NCI-H2107 (cell line): Measurements from ENCODE around the gene RHBDL3.

Source experiments
- DNase-seq: peaks from one replicate; lab custom pipeline; 2025; lab: John Stamatoyannopoulos, UW

The RHBDL3 gene

GRCh38 chr17:32357615-32358014 lies 92.0 kb downstream of the RHBDL3 start:
- DNase-seq = no peak

- DNase-seq = no peak
These were observed 95.6 kb downstream of the RHBDL3 start for GRCh38 chr17:32361270-32361669.

DNA sequence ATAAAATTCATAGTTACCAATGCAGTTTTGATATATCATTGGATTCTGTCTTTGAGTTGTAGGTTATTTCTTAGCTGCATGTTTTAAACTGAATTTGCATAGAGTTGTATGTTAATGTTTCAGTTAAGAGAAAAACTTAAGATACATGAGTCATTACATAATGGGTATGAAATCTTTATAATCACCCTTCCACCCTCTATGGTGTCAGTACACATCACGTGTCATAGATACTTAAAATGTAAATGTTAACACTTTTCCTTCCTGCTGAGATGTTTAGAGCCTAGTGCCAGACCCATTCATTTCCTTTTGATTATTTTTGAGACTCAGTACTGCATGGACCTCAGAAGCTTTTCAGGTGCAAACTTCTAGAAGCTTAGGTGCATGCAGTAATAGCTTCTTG lies 104.8 kb downstream of the RHBDL3 start:
- no peak for DNase-seq
